Measurements from ENCODE around the gene HOXB1.

DNA sequence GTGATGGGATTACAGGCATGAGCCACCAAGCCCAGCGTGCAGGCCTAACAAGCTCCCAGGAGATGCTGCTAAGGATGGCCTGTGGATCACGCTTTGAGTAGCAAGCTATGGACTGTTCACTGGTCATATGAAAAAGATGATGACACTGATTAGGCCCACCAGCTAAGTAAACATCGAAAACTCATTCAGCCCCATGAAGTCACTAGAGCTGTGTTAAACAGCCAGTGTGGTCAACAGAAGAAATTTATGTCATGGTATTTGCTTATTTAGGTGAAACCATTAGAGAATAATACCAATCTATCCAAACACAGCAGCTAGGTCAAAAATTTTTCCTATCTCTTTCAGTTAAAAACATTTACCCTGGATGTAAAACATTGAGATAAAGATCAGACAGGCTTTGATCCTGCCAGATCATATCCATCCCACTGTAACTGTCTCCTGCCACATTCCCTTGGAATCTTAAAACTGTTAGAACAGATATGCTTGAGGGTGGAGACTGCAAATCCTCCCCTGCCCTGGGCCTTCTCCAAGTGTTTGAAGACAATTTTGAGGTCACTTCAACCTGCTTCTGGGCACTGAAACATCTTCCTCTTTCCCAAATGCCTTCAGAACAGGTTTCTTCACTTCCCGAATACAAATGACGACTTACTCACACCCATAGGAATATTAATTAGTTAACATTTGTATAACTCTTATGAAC is 30.9 kb downstream of the HOXB1 start:
- TF ChIP-seq GATA3 (IDR thresholded peaks at IDR 0.05; ENCODE audit: low read depth, low read length) (no peak), GATA2 (IDR thresholded peaks at IDR 0.05; ENCODE audit: low read depth, low read length) (no peak)
